ENCODE measurements around the gene STOML2. TPM values are rescaled to one million over a fixed set of nuclear protein-coding genes. Genes with fewer than 3 reads are reported as not detected.

STOML2 gene
- polyA plus RNA-seq, 1 donor (not counting 4 experiments of a cell fraction or from before 2014, with no cell fraction given), result 149 TPM

GRCh38 chr9:35067056-35067455 is 35.9 kb downstream of the STOML2 start:
- no peak overlapping the region for H3K4me3 ChIP-seq (ENCODE audit: control insufficient read depth in 2 of 3, extremely low read depth in 1 of 3, insufficient read depth in 2 of 3, low read depth in 1 of 3, low read length in 3 of 3)
- H3K27me3 ChIP-seq (ENCODE audit: control insufficient read depth, extremely low read depth, insufficient read depth, low read length), result no peaks in the 10 kb centered on the region
- no peak for FAIRE-seq
- dilution Hi-C loops (cut with MboI; ENCODE audit: extremely low pct_ligation_motif_present, low sequenced_read_pairs), result no loop called here
- H3K79me2 ChIP-seq (ENCODE audit: control insufficient read depth, insufficient read depth, low read length), result peaks cover 70% of the 10 kb centered on the region
- peaks cover 36% of the 10 kb centered on the region for H3K4me1 ChIP-seq (ENCODE audit: control insufficient read depth, extremely low read depth, insufficient read depth, low read length)
- H3K9me3 ChIP-seq (ENCODE audit: control insufficient read depth, low read depth, low read length), result no peaks in the 10 kb centered on the region
- DNase-seq (ENCODE audit: low read depth, low spot score), result no peak
- H2AFZ ChIP-seq (ENCODE audit: control insufficient read depth, low read length), result no peak overlapping the region
- H4K20me1 ChIP-seq (ENCODE audit: control insufficient read depth, extremely low read depth, insufficient read depth, low read length), result peaks cover 41% of the 10 kb centered on the region
- no peak overlapping the region for H3K27ac ChIP-seq (ENCODE audit: control insufficient read depth, insufficient read depth, low read length)
- TF ChIP-seq EZH2 (IDR thresholded peaks at IDR 0.05; ENCODE audit: low read length), result no peak
- no peak for TF ChIP-seq CTCF (optimal IDR thresholded peaks at IDR 0.05 in 1 of 3, IDR thresholded peaks at IDR 0.05 in 1 of 3, conservative IDR thresholded peaks at IDR 0.05 in 1 of 3; ENCODE audit: extremely low read depth in 1 of 3, insufficient read depth in 2 of 3, low read length in 3 of 3)
- no peak overlapping the region for H3K9ac ChIP-seq (ENCODE audit: control insufficient read depth, extremely low read depth, insufficient read depth, low read length)
- H3K36me3 ChIP-seq (ENCODE audit: control insufficient read depth in 2 of 2, extremely low read depth in 1 of 2, insufficient read depth in 2 of 2, low read length in 2 of 2), result peaks cover 43 to 55% of the 10 kb centered on the region in 2 experiments
- no peak overlapping the region for H3K4me2 ChIP-seq (ENCODE audit: control insufficient read depth, extremely low read depth, insufficient read depth, low read depth, low read length)
- peaks cover 3% of the 10 kb centered on the region for H3K9me1 ChIP-seq (ENCODE audit: control insufficient read depth, extremely low read depth, insufficient read depth, low read length)

- Histone ChIP-seq H3K79me2 (ENCODE audit: control insufficient read depth, insufficient read depth, low read length) (peaks cover 19% of the 10 kb centered on the region), H3K9ac (ENCODE audit: control insufficient read depth, extremely low read depth, insufficient read depth, low read length) (no peak overlapping the region), H3K27ac (ENCODE audit: control insufficient read depth, insufficient read depth, low read length) (no peak overlapping the region), H3K4me1 (ENCODE audit: control insufficient read depth, extremely low read depth, insufficient read depth, low read length) (no peaks in the 10 kb centered on the region), H4K20me1 (ENCODE audit: control insufficient read depth, extremely low read depth, insufficient read depth, low read length) (peaks cover 3% of the 10 kb centered on the region), H3K4me2 (ENCODE audit: control insufficient read depth, extremely low read depth, insufficient read depth, low read depth, low read length) (no peak overlapping the region), H3K9me3 (ENCODE audit: control insufficient read depth, low read depth, low read length) (no peaks in the 10 kb centered on the region), H3K27me3 (ENCODE audit: control insufficient read depth, extremely low read depth, insufficient read depth, low read length) (no peaks in the 10 kb centered on the region), H3K9me1 (ENCODE audit: control insufficient read depth, extremely low read depth, insufficient read depth, low read length) (no peaks in the 10 kb centered on the region), H3K4me3 (ENCODE audit: control insufficient read depth in 2 of 3, extremely low read depth in 1 of 3, insufficient read depth in 2 of 3, low read depth in 1 of 3, low read length in 3 of 3) (no peak overlapping the region), H2AFZ (ENCODE audit: control insufficient read depth, low read length) (no peak overlapping the region), H3K36me3 (ENCODE audit: control insufficient read depth in 2 of 2, extremely low read depth in 1 of 2, insufficient read depth in 2 of 2, low read length in 2 of 2) (peaks cover 65 to 70% of the 10 kb centered on the region in 2 experiments)
- FAIRE-seq (no peak), DNase-seq (ENCODE audit: low read depth, low spot score) (no peak)
- dilution Hi-C loops (cut with MboI; ENCODE audit: extremely low pct_ligation_motif_present, low sequenced_read_pairs), result no loop called here
- TF ChIP-seq CTCF (optimal IDR thresholded peaks at IDR 0.05 in 1 of 3, IDR thresholded peaks at IDR 0.05 in 1 of 3, conservative IDR thresholded peaks at IDR 0.05 in 1 of 3; ENCODE audit: extremely low read depth in 1 of 3, insufficient read depth in 2 of 3, low read length in 3 of 3), result no peak
- TF ChIP-seq EZH2 (IDR thresholded peaks at IDR 0.05; ENCODE audit: low read length), result no peak
Observed at GRCh38 chr9:35060548-35061207, 42.3 kb downstream of the STOML2 start.
